HG03354 (cell line): ENCODE data around the gene SLC8A1.

Source experiments
- ATAC-seq: cut with Tn5 transposase; IDR thresholded peaks from one replicate; pipeline ENCODE4 v1.9.1; 2021; ENCODE audit warnings: mild to moderate bottlenecking; ENCODE audit not compliant: unreplicated experiment, poor library complexity, severe bottlenecking

Gene SLC8A1

GRCh38 chr2:40048506-40048905 is 403.4 kb downstream of the SLC8A1 start:
- ATAC-seq = no peak

DNA sequence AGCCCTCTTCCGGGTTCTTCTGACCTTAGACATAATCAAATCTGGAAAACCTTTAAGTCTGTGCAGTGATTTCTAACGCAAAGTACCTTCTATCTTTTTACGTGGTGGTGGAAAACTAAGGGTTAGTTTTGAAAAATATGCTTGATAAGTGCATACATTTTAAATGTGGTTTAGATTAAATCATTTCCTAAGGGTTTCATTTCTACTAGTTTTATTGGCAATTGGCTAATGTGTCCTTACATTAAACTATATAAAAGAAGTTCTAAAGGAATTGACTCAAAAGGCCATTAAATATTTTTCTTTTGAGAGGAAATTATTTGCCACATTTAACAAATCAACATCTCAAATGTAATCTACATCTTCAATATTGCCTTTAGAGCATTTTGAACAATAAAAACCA is 404.5 kb downstream of the SLC8A1 start:
- no peak for ATAC-seq
